Measurements from ENCODE around the gene GP2.

The GP2 gene

DNA sequence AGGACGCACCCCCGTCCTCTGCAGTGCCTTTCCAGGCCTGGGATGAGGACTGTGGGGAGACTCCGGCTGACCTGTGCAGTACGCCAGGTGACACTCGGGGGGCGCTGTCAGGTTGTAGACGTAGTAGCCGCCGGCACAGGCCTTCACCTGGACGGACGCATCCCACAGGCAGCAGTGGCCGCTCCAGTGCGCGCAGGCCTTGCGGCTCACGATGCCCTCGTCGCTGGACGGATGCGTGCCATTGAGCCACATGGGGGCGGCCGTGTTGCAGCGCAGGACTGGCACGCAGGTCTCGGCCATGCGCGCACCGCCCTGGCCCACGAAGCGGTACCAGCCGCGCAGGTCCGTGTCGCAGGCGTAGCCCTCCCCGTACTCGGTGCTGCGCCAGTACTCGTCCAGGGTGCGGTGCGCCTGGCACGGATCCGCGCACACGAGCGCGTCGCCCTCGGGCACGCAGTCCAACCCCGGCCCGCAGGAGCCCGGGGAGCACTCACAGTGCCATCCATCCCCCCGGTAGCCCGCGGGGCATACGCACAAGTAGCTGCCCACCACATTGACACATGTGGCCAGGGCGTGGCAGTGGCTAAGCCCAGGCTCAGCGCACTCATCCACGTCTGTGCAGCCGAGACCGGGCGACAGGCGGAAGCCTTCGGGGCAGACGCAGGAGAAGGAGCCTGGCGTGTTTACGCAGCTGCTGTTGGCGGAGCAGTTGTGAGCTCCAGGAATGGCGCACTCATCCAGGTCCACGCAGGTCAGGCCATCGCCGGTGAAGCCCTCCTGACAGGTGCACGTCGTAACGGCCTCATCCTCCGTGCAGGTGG lies 21.3 kb upstream of the GP2 start:
- H3K27ac ChIP-seq (ENCODE audit: low read depth, low read length) = no peak overlapping the region
- no peak overlapping the region for H3K9ac ChIP-seq (ENCODE audit: low read length)

DNA sequence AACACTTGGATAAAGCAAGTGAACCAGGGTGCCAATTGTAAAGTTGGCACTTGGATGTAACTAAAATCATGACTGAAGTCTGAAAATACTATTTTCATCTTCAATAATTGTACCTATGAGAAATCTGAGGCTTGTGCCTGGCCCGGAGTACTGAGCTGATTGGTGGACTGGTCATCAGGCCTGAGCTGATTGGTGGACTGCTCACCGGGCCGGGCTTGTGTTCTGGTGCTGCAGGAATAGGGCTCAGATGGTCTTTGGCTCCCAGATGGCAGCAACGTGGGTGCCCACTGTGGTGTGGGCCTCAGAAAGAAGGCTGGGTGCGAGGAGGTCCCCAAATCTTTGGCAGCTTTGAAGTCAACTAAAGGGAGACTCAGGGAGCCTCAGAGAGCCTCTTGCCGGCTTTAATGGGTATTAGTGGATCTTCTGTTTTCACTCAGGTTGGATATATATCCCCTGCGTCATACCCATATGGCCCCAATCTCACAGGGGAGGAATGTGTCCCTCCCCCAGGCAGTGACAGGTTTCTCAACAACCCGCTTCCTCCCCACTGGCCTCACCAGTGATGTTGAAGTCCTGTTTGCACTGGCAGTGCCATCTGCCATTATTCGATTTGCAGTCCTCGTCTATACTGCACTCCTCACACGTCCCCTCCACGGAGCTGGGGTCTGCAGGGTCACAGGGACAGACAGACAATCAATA lies 20.5 kb upstream of the GP2 start:
- Histone ChIP-seq H3K4me1 (ENCODE audit: control insufficient read depth, insufficient read depth, low read length) (0 out of 2 replicates have a peak, but pooled peaks cover under 1% of the 10 kb centered on the region), H3K27me3 (ENCODE audit: control insufficient read depth, insufficient read depth, low read length) (no peaks in the 10 kb centered on the region; the same call in 1 of the 2 replicates), H3K9me3 (ENCODE audit: control insufficient read depth, insufficient read depth, low read depth, low read length) (no peaks in the 10 kb centered on the region), H3K4me3 (ENCODE audit: low read depth, low read length) (no peak overlapping the region), H3K27ac (ENCODE audit: low read depth, low read length) (no peak overlapping the region), H3K9ac (ENCODE audit: low read length) (no peak overlapping the region), H3K36me3 (ENCODE audit: control insufficient read depth, insufficient read depth, low read length) (no peaks in the 10 kb centered on the region)

More for the DNA sequence above, 21.3 kb upstream of the GP2 start:
- no peak overlapping the region; the same call in 1 of the 2 replicates for H3K4me3 ChIP-seq (ENCODE audit: low read depth, low read length)
- no peaks in the 10 kb centered on the region for H3K36me3 ChIP-seq (ENCODE audit: control insufficient read depth, insufficient read depth, low read length)
- no peaks in the 10 kb centered on the region; the same call in 1 of the 2 replicates for H3K27me3 ChIP-seq (ENCODE audit: control insufficient read depth, insufficient read depth, low read length)
- no peaks in the 10 kb centered on the region for H3K9me3 ChIP-seq (ENCODE audit: control insufficient read depth, insufficient read depth, low read depth, low read length)
- peaks cover 6% of the 10 kb centered on the region; the same call in 1 of the 2 replicates for H3K4me1 ChIP-seq (ENCODE audit: control insufficient read depth, insufficient read depth, low read length)

DNA sequence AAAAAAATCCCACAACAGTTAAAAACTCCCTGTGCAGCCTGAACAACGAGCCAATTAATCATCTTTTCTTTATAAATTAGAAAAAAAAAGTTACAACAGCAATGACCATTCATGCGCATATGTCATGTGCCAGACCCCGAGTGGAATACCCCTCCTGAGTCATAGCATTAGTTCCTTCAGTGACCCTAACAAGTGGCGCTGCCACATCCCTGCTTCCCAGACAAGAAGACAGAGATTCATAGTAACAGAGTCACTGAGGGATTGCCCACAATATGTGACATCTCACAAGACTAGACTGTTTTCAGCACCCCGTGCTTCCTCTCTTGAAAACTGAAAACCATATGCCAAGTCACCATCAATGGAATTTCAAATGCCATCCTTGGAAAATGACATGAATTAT lies 17.3 kb upstream of the GP2 start:
- Histone ChIP-seq H3K27ac (ENCODE audit: low read depth, low read length) (no peak overlapping the region), H3K27me3 (ENCODE audit: control insufficient read depth, insufficient read depth, low read length) (no peaks in the 10 kb centered on the region; the same call in 1 of the 2 replicates), H3K36me3 (ENCODE audit: control insufficient read depth, insufficient read depth, low read length) (no peaks in the 10 kb centered on the region), H3K4me1 (ENCODE audit: control insufficient read depth, insufficient read depth, low read length) (no peaks in the 10 kb centered on the region), H3K9me3 (ENCODE audit: control insufficient read depth, insufficient read depth, low read depth, low read length) (no peaks in the 10 kb centered on the region), H3K4me3 (ENCODE audit: low read depth, low read length) (no peak overlapping the region), H3K9ac (ENCODE audit: low read length) (no peak overlapping the region)

DNA sequence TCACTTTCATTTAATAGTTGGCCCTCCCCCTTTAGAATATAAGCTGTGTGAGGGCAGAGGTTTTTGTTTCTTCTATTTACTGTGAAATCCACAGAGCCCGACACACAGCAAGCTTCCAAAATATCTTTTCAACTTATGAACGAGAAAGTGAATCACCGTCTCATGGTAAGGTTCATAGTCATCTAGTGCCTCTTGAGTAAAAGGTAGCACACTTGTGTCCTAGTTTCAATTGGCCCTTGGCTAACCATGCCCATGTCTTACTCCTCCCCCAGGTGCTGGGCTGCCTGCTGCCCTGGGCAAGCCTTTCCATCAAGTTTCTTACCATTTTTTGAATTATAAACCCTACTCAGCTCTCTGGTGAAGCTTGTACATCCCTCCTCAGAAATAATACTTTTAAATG lies 12.4 kb upstream of the GP2 start:
- Histone ChIP-seq H3K9me3 (ENCODE audit: control insufficient read depth, insufficient read depth, low read depth, low read length) (no peaks in the 10 kb centered on the region), H3K4me1 (ENCODE audit: control insufficient read depth, insufficient read depth, low read length) (no peaks in the 10 kb centered on the region), H3K27ac (ENCODE audit: low read depth, low read length) (no peak overlapping the region), H3K27me3 (ENCODE audit: control insufficient read depth, insufficient read depth, low read length) (no peaks in the 10 kb centered on the region), H3K9ac (ENCODE audit: low read length) (no peak overlapping the region), H3K4me3 (ENCODE audit: low read depth, low read length) (no peak overlapping the region), H3K36me3 (ENCODE audit: control insufficient read depth, insufficient read depth, low read length) (no peaks in the 10 kb centered on the region)

DNA sequence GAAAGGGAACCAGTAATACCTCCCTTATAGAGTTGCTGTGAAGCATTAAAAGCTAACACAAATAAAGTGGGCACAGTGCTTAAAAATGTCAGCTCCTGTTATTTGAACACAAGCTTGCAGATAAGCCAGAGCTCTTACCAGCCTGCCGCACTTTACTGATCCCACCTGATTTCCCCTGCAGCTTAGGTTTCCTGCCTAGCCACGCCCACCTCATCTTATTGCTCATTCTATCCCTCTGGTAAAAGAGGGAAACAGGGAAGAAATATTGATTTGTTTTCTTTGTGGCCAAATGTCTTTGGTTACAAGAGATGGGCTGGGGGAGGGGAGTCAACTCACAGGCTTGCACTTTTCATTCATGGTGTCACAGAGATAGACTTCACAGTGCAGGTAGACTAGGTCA lies 9.6 kb upstream of the GP2 start:
- no peak overlapping the region for H3K4me3 ChIP-seq (ENCODE audit: low read depth, low read length)

DNA sequence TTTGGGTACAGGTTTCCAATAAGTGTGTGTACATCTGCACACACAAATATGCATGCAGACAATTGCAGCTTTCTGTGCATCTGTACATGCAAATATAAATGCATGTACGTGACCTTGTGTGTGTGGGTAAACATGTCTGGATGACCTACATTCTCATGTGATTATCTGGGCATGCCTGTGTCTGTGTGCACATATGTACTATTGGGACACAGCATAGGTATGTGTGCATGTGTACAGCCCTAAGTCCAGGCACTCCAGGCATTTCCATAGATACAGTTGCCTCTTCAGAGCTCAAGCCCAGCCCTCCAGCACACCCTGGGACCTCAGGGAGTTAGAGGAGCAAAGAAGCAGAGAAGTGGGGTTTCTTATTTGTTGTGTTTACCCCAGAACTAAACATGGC lies 7.1 kb upstream of the GP2 start:
- no peak overlapping the region for H3K9ac ChIP-seq (ENCODE audit: low read length)
- H3K4me3 ChIP-seq (ENCODE audit: low read depth, low read length) = no peak overlapping the region
- H3K4me1 ChIP-seq (ENCODE audit: control insufficient read depth, insufficient read depth, low read length) = no peaks in the 10 kb centered on the region
- H3K36me3 ChIP-seq (ENCODE audit: control insufficient read depth, insufficient read depth, low read length) = no peaks in the 10 kb centered on the region
- H3K9me3 ChIP-seq (ENCODE audit: control insufficient read depth, insufficient read depth, low read depth, low read length) = no peaks in the 10 kb centered on the region
- no peaks in the 10 kb centered on the region for H3K27me3 ChIP-seq (ENCODE audit: control insufficient read depth, insufficient read depth, low read length)
- H3K27ac ChIP-seq (ENCODE audit: low read depth, low read length) = no peak overlapping the region

More for the DNA sequence above, 9.6 kb upstream of the GP2 start:
- Histone ChIP-seq H3K36me3 (ENCODE audit: control insufficient read depth, insufficient read depth, low read length) (no peaks in the 10 kb centered on the region), H3K4me1 (ENCODE audit: control insufficient read depth, insufficient read depth, low read length) (no peaks in the 10 kb centered on the region), H3K27me3 (ENCODE audit: control insufficient read depth, insufficient read depth, low read length) (no peaks in the 10 kb centered on the region), H3K9me3 (ENCODE audit: control insufficient read depth, insufficient read depth, low read depth, low read length) (no peaks in the 10 kb centered on the region), H3K9ac (ENCODE audit: low read length) (no peak overlapping the region), H3K27ac (ENCODE audit: low read depth, low read length) (no peak overlapping the region)

DNA sequence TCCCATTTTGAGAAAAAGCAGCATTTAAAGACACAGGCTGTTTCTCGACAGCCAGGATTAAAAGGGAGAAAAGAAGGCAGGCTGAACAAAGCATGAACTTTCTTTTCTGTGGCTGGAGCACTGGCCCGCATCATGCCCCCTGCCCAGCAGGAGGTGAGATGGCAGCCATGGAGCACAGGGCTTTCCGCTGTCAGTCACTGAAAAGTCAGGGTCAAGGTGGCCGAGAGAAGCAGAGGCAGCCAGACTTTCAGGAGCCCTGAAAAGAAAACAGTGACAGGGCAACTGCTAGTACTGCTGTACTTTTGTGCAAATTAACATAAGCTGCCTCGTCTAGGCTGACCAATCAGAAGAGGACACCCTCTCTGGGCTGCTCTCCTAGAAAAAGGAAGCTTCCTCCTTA lies 5.8 kb upstream of the GP2 start:
- Histone ChIP-seq H3K4me1 (ENCODE audit: control insufficient read depth, insufficient read depth, low read length) (no peaks in the 10 kb centered on the region), H3K27me3 (ENCODE audit: control insufficient read depth, insufficient read depth, low read length) (no peaks in the 10 kb centered on the region), H3K9ac (ENCODE audit: low read length) (no peak overlapping the region), H3K36me3 (ENCODE audit: control insufficient read depth, insufficient read depth, low read length) (no peaks in the 10 kb centered on the region), H3K9me3 (ENCODE audit: control insufficient read depth, insufficient read depth, low read depth, low read length) (no peaks in the 10 kb centered on the region), H3K4me3 (ENCODE audit: low read depth, low read length) (no peak overlapping the region), H3K27ac (ENCODE audit: low read depth, low read length) (no peak overlapping the region)

DNA sequence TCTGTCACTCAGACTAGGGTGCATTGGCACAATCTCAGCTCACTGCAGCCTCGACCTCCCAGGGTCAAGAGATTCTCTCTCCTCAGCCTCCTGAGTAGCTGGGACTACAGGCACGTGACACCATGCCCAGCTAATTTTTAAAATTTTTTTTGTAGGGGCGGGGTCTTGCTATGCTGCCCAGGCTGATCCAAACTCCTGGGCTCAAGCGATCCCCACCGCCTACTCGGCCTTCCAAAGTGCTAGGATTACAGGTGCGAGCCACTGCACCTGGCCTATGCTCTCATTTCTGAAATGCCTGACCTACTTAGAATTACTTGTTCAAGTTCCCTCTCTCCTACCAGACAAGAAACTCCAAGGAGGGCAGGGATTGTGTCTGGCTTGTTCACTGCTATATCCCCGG lies 5.1 kb upstream of the GP2 start:
- Histone ChIP-seq H3K4me1 (ENCODE audit: control insufficient read depth, insufficient read depth, low read length) (no peaks in the 10 kb centered on the region), H3K27ac (ENCODE audit: low read depth, low read length) (no peak overlapping the region), H3K36me3 (ENCODE audit: control insufficient read depth, insufficient read depth, low read length) (no peaks in the 10 kb centered on the region), H3K27me3 (ENCODE audit: control insufficient read depth, insufficient read depth, low read length) (no peaks in the 10 kb centered on the region), H3K9ac (ENCODE audit: low read length) (no peak overlapping the region), H3K9me3 (ENCODE audit: control insufficient read depth, insufficient read depth, low read depth, low read length) (no peaks in the 10 kb centered on the region), H3K4me3 (ENCODE audit: low read depth, low read length) (no peak overlapping the region)

DNA sequence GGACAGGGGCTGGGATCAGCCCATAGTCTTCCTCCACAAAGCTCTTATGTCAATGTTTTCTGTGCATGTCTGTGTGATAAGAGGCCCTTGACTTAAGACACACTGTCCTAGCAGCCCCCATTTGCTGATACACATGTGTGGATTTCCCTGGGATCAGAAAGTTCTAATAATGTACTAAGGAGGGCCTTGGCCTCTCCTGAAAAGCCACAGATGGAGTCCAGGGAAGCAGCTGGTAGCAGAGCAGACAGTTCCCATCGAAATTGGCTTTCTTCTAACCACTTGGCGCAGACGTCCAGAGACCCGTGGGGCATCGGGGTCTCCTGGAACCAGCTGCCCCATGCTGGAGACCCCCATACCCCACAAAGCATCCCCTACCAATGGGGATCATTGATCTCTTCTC lies 4.3 kb upstream of the GP2 start:
- Histone ChIP-seq H3K27ac (ENCODE audit: low read depth, low read length) (no peak overlapping the region), H3K4me3 (ENCODE audit: low read depth, low read length) (no peak overlapping the region), H3K27me3 (ENCODE audit: control insufficient read depth, insufficient read depth, low read length) (no peaks in the 10 kb centered on the region), H3K4me1 (ENCODE audit: control insufficient read depth, insufficient read depth, low read length) (no peaks in the 10 kb centered on the region), H3K9ac (ENCODE audit: low read length) (no peak overlapping the region), H3K36me3 (ENCODE audit: control insufficient read depth, insufficient read depth, low read length) (no peaks in the 10 kb centered on the region), H3K9me3 (ENCODE audit: control insufficient read depth, insufficient read depth, low read depth, low read length) (no peaks in the 10 kb centered on the region)

DNA sequence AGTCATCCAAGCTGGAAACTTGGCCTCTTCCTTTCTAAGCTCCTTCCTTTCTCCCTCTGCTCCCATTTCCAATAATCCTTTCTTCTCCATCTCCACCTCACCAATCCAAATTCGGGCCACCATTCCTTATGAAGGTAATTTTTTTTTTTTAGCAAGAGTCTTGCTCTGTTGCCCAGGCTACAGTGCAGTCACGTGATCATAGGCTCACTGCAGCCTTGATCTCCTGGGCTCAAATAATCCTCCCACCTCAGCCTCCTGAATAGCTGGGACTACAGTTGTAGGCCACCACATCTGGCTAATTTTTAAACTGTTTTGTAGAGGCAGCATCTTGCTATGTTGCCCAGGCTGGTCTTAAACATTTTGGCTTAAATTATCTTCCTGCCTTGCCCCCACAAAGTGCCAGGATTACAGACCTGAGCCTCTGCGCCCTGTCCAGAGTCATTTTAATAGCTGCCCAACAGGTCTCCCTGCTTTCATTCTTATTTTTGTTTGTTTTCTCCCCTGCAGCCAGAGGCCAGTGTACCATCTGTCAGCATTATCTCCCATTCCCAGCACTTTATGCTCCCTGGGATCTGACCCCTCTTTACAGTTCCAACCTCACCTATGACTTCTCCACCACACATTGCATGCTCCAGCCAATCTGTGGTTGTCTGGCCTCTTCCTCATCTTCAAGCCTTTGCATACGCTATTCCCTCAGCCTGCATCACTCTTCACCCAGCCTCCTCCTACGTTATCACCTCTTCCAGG lies 2.3 kb upstream of the GP2 start:
- Histone ChIP-seq H3K36me3 (ENCODE audit: control insufficient read depth, insufficient read depth, low read length) (no peaks in the 10 kb centered on the region), H3K9ac (ENCODE audit: low read length) (no peak overlapping the region), H3K27ac (ENCODE audit: low read depth, low read length) (no peak overlapping the region), H3K4me1 (ENCODE audit: control insufficient read depth, insufficient read depth, low read length) (no peaks in the 10 kb centered on the region), H3K4me3 (ENCODE audit: low read depth, low read length) (no peak overlapping the region), H3K9me3 (ENCODE audit: control insufficient read depth, insufficient read depth, low read depth, low read length) (no peaks in the 10 kb centered on the region), H3K27me3 (ENCODE audit: control insufficient read depth, insufficient read depth, low read length) (no peaks in the 10 kb centered on the region)

DNA sequence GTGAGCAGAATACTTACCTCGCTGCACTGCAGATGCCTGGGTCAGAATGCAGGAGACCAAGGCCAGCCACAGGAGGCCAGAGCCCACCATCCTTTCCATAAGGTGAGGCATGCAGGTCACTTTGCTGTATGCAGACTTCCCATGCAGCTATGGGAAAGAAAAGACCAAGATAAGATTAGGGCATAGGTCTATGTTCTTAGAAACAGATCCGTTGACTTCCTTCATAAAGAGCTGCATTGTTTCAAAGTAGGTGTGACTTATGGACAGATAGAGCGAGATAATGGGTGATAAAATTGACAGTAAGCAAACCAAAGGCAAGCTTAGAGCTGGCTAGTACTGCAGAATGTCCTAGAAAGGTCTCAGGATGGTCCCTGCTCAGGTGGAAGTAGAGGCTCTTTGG lies 992 bp downstream of the GP2 start:
- H3K9me3 ChIP-seq (ENCODE audit: control insufficient read depth, insufficient read depth, low read depth, low read length) = no peaks in the 10 kb centered on the region
- H3K27ac ChIP-seq (ENCODE audit: low read depth, low read length) = no peak overlapping the region
- H3K4me3 ChIP-seq (ENCODE audit: low read depth, low read length) = no peak overlapping the region
- no peak overlapping the region for H3K9ac ChIP-seq (ENCODE audit: low read length)
- no peaks in the 10 kb centered on the region for H3K27me3 ChIP-seq (ENCODE audit: control insufficient read depth, insufficient read depth, low read length)
- no peaks in the 10 kb centered on the region for H3K4me1 ChIP-seq (ENCODE audit: control insufficient read depth, insufficient read depth, low read length)
- H3K36me3 ChIP-seq (ENCODE audit: control insufficient read depth, insufficient read depth, low read length) = no peaks in the 10 kb centered on the region
